HG02798 (cell line): Measurements from ENCODE around the gene ZDHHC4.

Experiments
- ATAC-seq: cut with Tn5 transposase; IDR thresholded peaks from one replicate; pipeline ENCODE4 v1.9.1; 2021; ENCODE audit warnings: mild to moderate bottlenecking; ENCODE audit not compliant: unreplicated experiment, poor library complexity

ZDHHC4 gene

DNA sequence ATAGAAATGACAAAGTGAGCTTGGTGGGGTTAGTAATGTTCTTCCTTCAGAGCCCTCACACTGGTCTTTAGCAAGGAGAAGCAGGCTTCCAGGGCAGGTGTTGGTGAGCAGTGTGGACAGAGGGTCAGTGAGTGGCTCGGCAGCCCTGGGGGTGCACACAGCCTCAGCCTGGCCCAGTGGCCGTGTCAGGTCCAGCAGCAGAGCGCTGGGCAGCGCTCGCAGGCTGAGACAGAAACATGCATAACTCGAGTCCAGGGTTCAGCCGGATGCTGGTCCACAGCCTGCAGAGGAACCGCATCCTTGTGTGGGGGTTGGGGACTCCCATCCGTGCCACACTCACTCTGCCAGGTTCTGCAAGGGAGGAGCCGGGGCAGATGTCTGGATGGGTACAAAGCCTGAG, 27.2 kb downstream of the ZDHHC4 start:
- no peak for ATAC-seq

DNA sequence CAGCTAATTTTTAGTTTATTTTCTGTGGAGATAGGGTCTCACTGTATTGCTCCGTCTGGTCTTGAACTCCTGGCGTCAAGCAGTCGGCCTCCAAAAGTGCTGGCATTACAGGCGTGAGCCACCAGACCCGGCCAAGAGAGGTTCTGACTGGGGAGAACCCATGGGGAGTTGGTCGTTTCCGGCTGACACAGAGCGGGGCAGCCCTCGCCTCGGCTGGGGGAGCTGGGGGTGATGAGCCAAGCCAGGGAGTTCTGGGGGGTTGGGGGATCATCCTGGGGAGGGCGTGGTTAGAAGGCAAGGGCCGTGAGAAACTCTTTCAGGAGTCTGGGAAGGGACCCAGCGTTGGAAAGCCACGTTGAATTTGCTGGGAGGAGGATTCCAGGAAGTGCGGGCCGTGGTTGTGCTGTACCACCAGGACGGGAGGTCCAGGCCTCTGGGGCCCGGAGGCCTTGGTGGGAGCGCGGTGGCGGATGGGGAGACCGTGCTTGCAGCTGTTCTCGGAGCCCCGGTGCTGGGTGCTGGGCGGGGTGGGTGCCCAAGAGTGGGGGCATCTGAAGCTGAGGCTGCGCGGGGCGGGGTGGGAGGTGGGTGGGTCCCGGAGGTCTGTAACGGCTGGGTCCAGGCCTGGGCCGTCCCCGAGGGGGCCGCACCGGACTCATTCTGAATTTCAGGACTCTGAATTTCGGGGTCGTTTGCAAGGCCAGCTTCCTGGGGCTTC, 29.8 kb downstream of the ZDHHC4 start:
- no peak for ATAC-seq

DNA sequence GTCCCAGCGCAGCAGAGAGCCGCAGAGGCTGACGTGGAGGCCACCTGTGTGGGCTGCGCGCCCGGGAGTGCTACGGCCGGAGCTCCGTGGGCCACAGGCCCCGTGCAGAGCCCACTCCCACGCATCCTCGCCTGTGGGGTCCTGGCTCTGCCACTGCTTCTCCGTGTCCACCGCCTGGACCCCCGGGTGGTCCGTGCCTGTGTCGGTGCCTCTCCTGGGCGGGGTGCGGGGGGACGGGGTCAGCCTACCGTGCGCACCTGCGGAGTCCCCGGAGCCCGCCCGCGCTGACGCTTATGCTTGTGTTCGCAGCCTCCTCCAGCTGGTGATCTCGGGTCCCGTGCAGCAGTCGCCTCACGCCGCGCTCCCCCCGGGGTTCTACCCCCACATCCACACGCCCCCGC, 30.4 kb downstream of the ZDHHC4 start:
- no peak for ATAC-seq

DNA sequence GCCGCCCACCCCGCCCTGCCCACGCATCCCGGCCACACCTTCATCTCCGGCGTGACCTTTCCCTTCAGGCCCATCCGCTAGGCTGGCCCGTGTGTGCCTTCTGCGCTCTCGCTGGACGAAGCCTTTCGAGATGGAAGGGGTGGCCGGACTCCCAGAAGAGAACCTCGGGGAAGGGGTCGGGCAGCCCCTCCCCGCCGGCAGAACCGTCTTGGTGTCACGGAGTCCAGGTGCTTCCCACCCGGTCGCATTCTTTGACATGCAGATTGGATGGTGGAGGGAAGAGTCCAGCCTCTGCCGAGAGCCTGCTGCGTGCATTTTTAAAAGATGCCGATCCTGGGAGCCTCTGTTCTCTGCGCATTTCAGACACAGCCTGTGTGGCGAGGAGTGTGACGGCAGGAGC, 30.8 kb downstream of the ZDHHC4 start:
- ATAC-seq: no peak

DNA sequence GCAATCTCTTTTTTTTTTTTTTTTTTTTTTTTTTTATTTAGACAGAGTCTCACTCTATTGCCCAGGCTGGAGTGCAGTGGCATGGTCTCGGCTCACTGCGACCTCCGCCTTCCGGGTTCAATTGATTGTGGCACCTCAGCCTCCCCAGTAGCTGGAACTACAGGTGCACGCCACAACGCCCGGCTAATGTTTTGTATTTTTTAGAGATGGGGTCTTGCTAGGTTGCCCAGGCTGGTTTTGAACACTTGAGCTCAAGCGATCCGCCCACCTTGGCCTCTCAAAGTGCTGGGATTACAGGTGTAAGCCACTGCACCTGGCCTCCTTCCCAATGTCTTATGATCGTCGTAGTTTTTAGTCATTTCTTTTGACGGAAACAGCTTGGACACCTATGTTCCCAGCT, 31.5 kb downstream of the ZDHHC4 start:
- no peak for ATAC-seq

DNA sequence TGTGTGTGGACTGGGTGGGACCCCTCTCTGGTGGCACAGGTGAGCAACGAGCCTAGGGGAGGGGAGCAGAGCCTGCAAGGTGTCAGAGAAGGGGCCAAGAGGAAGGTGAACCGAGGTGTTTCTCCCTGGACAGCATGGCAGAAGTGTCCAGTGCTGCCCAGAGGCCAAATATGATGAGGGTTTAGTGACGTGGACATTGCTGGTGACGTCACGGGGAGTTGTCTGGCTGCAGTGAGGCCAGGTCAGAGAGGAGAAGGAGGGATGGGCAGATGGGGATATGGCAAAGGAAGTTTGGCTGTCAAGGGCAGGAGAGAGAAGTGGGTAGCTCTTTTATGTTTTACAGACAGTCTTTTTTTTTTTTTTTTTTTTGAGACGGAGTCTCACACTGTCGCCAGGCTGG, 35.6 kb downstream of the ZDHHC4 start:
- no peak for ATAC-seq

DNA sequence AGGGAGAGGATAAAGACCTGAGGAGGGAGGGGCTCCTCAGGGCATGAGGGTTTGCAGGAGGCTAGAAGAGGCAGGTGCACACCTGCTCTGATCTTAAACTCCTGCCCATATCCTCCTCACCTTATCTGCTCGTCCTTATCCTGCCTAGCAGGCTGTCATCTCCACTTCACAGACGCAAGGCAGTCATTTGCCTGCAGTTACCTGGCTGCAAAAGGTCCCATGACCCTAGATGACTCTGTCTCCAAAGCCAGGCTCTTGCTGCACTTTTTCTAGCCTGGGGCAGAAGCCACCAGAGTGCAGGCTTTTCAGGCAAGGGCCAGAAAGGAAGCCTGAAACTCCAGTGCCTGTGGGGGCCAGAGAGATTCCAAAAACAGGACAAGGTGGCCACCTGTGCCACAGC, 36.5 kb downstream of the ZDHHC4 start:
- ATAC-seq: no peak

DNA sequence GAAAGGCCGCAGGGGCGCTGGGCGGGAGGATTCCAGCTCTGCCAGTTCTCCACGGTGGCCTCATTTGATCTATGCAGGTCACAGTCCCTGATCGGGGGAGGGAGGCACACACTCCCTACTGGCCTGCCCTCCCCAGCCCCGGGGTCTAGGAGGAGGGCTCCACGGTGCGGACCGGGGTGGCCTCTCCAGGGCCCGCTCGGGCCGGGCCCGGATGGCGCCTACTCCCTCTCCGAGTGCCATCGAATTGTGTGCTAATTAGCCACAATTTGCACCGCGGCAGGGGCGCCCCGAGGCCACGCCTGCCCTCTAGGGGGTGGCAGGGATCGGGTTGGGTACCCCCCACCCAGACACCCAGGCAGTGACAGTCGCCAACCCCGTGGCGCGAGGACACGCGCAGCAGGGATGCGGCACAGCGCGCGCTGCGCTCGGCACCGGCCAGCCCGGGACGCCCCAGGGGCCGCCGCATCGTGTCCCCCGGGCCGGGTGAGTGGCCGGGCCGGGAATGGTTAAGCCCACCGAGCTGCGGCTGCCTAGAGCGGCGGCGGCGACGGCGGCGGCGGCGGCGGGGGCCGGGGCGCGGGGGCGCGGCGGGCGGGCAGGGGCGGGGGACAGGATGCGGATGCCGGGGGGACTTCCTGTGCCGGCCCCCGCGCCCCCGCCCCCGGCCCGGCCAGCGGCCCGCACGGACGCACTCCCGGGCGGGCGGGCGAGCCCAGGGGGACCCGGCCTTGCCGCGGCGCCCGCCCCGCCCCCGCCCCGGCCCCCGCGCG, 37.9 kb downstream of the ZDHHC4 start, which contains the start of gene ZNF853:
Gene ZNF853 (plus strand): TSS at position 658 of the 770 bp plus-strand sequence. CDS start 565 bp downstream, outside the sequence.
- ATAC-seq: no peak

DNA sequence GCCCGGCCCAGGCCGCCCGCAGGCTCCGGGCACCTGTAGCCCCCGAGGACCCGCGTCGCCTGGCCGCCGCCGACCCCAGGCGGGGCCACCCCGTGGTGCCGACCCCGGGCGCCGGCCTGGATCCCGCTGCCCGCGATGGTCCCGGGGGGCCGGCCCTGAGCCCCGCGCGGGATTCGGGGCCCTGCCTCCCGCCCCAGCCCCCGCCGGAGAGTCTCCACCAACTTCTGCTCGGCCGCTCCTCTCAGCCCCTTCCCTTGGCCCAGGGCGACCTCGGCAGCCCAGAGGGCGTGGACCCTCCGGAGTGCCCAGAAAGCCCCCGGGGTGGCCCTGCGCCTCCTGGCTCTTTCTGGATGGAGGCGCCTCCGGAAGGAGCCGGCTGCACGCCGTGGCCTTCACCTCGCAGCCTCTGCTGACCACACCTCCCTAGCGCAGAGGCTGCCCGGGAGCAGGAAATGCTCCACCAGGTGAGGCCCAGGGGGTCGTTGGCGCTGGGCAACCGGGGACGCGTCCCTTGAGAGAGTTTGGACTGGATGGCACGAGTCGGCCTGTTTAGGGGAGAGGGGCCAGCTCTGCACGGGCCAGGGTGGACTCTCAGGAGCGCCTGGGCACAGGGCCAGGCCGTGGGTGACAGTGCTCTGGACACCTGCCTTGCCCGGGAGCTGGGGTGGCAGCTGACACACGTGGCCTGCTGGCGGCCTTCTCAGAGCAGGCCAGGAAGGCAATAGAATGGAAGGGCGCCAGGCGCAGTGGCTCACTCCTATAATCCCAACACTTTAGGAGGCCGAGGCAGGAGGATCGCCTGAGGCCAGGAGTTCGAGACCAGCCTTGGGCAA, 38.7 kb downstream of the ZDHHC4 start:
- ATAC-seq: no peak

DNA sequence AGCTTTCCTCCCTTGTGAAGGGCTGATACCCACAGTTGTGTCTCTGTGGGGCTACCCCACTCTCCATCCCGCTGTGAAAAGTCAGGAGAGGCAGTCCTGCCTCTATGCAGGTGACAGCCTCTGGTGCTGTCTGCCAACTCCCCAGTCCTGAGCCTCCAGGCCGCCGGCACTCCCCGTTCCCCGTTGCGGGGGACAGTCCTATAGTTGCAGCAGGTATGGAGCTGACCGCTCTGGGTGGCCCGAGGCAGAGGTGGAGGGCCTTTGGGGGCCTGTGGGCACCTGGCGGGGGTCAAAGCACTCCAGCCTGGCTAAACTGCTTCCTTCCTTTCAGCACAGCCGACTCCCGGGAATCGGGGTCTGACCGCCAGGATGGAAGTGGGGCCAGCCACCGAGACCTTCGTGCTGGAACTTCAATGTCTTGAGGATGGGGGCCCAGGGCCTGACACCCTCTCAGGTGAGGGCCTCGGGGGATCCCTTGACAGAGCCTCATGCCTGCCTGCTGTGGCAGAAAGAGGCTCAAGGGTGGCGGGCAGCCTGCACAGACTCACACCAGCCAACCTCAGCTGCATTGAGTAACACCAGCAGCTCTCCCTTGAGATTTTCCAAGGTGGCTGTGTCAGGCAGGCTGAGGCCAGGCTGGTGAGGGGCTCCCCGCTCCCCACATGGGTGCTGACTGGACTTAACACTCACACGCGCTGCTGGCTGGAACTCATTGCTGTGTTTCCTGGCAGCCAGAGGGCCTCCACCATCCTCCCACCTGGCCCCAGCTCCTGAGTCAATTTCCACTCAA, 39.8 kb downstream of the ZDHHC4 start:
- ATAC-seq: no peak

DNA sequence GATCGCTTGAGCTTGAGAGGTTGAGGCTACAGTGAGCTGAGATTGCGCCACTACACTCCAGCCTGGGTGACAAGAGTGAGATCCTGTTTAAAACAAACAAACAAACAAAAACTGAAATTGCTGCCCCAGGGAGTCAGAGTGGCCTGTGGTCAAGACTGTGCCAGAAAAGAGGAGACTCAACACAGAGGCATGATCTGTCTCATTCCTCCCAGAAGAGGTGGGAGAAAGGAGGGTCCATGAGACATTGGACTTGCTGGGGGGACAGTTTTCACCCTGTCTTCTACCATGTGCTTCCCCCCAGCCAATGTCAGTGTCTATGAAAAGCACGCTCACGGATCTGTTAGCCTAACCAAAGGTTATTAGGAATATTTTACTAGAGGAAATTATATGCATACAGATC, 41.4 kb downstream of the ZDHHC4 start:
- no peak for ATAC-seq

DNA sequence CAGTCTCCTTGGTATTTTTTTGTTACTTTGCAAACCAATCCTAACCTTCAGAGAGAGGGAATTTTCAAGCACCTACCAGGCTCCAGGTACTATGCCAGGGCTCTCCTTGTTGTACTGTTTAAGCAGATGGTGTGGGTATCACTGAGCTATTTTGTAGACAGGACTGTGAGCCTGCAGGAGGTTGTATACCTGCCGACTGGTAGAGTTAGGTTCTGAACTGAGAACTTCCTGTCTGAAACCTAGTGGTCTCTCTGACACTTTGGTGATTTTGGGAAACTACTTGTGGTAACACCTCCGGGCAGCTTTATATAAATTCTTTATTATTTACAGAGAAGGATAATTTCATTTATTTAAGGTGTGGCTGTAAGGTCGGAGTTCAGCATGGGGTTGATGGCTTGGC, 42.7 kb downstream of the ZDHHC4 start:
- no peak for ATAC-seq

DNA sequence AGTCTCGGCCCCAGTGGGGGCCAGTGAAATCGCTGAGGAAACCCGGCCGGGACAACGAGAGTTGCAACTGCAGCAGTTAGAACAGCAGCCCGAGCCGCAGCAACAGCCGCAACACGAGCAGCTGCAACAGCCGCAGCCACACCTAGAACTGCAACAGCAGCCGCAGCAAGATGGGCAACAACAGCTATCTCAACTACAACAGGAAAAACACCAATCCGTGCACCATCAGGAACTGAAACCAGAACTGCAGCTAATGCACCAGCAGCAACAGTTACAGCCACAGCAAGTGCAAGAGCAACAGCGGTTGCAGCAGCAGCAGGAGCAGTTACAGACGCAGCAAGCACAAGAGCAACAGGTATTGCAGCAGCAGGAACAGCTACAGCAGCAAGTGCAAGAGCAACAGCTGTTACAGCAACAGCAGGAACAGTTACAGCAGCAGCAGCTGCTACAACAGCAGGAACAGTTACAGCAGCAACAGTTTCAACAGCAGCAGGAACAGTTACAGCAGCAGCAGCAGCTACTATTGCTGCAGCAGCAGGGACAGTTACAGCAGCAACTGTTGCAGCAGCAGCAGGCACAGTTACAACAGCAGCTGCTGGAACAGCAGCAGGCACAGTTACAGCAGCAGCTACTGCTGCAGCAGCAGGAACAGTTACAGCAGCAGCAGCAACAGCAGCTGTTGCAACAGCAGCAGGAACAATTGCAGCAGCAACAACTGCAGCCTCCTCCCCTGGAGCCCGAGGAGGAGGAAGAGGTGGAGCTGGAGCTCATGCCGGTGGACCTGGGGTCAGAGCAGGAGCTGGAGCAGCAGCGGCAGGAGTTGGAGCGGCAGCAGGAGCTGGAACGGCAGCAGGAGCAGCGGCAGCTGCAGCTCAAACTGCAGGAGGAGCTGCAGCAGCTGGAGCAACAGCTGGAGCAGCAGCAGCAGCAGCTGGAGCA, 44.2 kb downstream of the ZDHHC4 start:
- ATAC-seq: no peak

DNA sequence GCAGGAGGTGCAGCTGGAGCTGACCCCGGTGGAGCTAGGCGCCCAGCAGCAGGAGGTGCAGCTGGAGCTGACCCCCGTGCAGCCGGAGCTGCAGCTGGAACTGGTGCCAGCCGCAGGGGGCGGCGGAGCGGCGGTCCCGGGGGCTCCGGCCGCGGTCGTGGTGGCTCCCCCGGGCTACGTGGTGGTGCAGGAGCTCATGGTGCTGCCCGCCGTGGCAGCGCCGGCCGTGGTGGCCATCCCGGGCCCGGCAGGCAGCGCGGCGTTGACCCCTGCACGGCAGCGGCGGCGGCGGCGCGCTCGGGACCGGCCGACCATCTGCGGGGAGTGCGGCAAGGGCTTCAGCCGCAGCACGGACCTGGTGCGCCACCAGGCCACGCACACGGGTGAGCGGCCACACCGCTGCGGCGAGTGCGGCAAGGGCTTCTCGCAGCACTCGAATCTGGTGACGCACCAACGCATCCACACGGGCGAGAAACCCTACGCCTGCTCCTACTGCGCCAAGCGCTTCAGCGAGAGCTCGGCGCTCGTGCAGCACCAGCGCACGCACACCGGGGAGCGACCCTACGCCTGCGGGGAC, 45.0 kb downstream of the ZDHHC4 start:
- ATAC-seq: no peak

DNA sequence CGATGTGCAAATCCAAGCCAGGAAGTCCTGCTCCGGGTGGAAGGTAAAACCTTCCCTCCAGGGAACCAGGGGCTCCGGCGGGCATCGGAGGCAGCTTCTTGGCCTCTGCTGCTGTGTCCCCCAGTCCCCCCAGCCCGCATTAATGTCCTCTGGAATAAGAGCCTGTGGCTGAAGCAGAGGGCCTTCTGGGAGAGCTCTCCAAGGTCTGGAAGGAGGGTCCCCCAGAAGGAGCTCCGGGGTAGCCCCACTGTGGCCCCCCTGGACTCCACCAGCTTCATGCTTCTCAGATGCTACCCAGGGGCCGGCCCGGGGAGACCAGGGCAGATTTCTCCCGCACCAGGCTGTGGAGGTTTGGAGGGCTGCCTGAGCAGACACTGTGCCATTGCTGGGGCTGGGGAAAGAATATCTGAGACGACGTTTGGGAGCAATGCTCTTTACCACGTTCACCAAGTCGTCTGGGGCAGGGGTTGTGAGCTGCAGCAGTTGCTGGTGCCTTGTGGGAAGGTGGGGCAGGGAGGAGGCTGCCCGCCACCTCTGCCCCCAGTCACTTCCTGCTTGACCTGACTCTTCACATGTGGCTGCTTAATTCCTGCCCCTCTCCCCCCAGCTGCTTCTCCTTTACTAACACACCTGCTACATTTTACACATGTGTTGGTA, 46.5 kb downstream of the ZDHHC4 start:
- ATAC-seq: no peak

DNA sequence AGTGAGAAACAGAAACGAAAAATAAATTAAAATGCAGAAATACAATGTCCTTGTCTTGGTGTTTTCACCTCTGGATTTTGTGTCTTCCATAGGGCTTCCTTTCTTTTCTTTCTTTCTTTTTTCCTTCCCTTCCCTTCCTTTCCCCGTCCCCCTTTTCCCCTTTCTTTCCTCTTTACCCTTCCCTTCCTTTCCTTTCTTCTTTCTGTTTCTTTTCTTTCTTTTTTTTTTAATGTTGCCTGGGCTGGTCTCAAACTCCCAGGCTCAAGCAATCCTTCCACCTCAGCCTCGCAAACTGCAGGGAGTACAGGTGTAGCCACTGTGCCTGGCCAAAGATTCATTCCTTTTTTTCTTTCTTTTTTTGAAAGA, 47.0 kb downstream of the ZDHHC4 start:
- ATAC-seq: no peak

DNA sequence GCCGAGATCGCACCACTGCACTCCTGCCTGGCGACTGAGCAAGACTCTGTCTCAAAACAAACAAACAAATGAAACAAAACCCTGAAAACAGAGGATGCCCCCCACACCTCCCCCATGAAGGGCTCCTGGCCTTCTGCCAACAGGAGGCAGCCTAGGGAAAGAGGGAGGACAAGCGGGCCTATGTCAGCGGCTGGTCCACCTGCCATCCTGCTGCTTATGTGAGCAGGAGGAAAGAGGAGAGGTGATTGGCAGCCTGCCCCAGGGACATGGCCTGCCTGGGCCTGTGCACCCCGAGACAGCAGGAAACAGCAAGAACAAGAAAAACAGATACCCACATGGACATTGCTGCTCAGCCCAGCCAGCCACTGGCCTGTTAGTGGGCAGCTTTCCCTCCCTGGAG, 50.8 kb downstream of the ZDHHC4 start:
- ATAC-seq: no peak
